AG04450 (cell line): ENCODE data around the gene SMARCD1. TPM values are rescaled to one million over a fixed set of nuclear protein-coding genes. Genes with fewer than 3 reads are reported as not detected.

Experiments used
- CTCF ChIA-PET: fragments of 300-600, 350-600 bp; formaldehyde crosslinking; extraction: SDS; loops from one replicate; lab custom pipeline; 2022; ENCODE audit warnings: antibody characterized with exemption, inconsistent platforms; lab: Charles Lee
- POLR2A ChIA-PET: fragments of 350-600 bp; formaldehyde crosslinking; extraction: SDS; loops from one replicate; lab custom pipeline; 2021; ENCODE audit warnings: antibody characterized with exemption, inconsistent platforms; lab: Yijun Ruan, JAX
- DNase-seq: peaks from one replicate; pipeline ENCODE4 v3.0.0-alpha.2; 2011; ENCODE audit warnings: low read depth, low spot score
- H3K27ac ChIP-seq: one replicate; pipeline ENCODE4 v1.5.1; 2012; ENCODE audit warnings: low read depth, low read length, control low read depth
- H3K27me3 ChIP-seq: one replicate; pipeline ENCODE4 v1.6.0; 2012; ENCODE audit warnings: low read length; ENCODE audit not compliant: control insufficient read depth, insufficient read depth
- H3K4me3 ChIP-seq: 2 replicates; pipeline ENCODE4 v1.5.1; 2011; ENCODE audit warnings: mild to moderate bottlenecking, low read depth, low read length, control low read depth
- H3K9me3 ChIP-seq: 2 replicates; pipeline ENCODE4 v1.5.1; 2012; ENCODE audit warnings: low read length; ENCODE audit not compliant: control insufficient read depth, insufficient read depth
- CTCF ChIP-seq: IDR thresholded peaks from 2 replicates; pipeline ENCODE4 v1.5.1; 2011; ENCODE audit warnings: low read depth, low read length, control low read depth, inconsistent platforms
- polyA plus RNA-seq: library from polyadenylated mRNA; depleted of rRNA; stranded (reverse); fragments of >200 nt; gene quantifications from 2 replicates; pipeline ENCODE4 v1.2.3, GENCODE V29; 2011

SMARCD1 gene
- polyA plus RNA-seq, 1 experiment: 57.2 TPM

- TF ChIP-seq CTCF: no peak
- H3K27me3 ChIP-seq: no peaks in the 10 kb centered on the region
- CTCF ChIA-PET: interaction anchor here (0.9 kb wide), 1 partner anchor 98 kb away, joined by 3 read pairs; no protein-coding TSS in a partner anchor
- no peak overlapping the region for H3K27ac ChIP-seq
- no peaks in the 10 kb centered on the region for H3K9me3 ChIP-seq
- H3K4me3 ChIP-seq: no peak overlapping the region
- POLR2A ChIA-PET: no interaction called here
- no peak for DNase-seq
Observed at GRCh38 chr12:50078281-50078680, 6.9 kb upstream of the SMARCD1 start.

- DNase-seq: no peak
- ChIA-PET POLR2A (no interaction called here), CTCF (interaction anchor here (0.6 to 2.5 kb wide), 2 partner anchors 9 to 100 kb away, joined by 4 to 8 read pairs; no protein-coding TSS in a partner anchor)
- Histone ChIP-seq H3K27me3 (no peaks in the 10 kb centered on the region), H3K27ac (no peak overlapping the region), H3K9me3 (no peaks in the 10 kb centered on the region), H3K4me3 (no peak overlapping the region)
- no peak for TF ChIP-seq CTCF
Observed at GRCh38 chr12:50079771-50080170, 5.4 kb upstream of the SMARCD1 start.

- CTCF ChIA-PET: interaction anchor here (2.5 kb wide), 1 partner anchor 11 kb away, joined by 8 read pairs; no protein-coding TSS in a partner anchor
Observed at GRCh38 chr12:50081096-50081808, 3.9 kb upstream of the SMARCD1 start.

GRCh38 chr12:50082644-50083043 lies 2.5 kb upstream of the SMARCD1 start:
- no peak overlapping the region for H3K27ac ChIP-seq

More at GRCh38 chr12:50081096-50081808, 3.9 kb upstream of the SMARCD1 start:
- DNase-seq: no peak
- Histone ChIP-seq H3K27me3 (no peaks in the 10 kb centered on the region), H3K9me3 (no peaks in the 10 kb centered on the region), H3K4me3 (no peak overlapping the region), H3K27ac (no peak overlapping the region)
- POLR2A ChIA-PET: no interaction called here
- no peak for TF ChIP-seq CTCF

More at GRCh38 chr12:50082644-50083043, 2.5 kb upstream of the SMARCD1 start:
- Histone ChIP-seq H3K9me3 (no peaks in the 10 kb centered on the region), H3K4me3 (no peak overlapping the region), H3K27me3 (no peaks in the 10 kb centered on the region)
- no peak for TF ChIP-seq CTCF
- ChIA-PET POLR2A (no interaction called here), CTCF (interaction anchor here (1.0 to 3.2 kb wide), 3 partner anchors 12 to 116 kb away, joined by 5 to 24 read pairs (median 11); no protein-coding TSS in a partner anchor)
- DNase-seq: no peak
